NOMO-1 treated with dmso at 0.1 percent for 144 hours (cell line): ENCODE data around the gene GALR2.

ENCODE experiments used
- DNase-seq: peaks from one replicate; lab custom pipeline; 2025; ENCODE audit not compliant: unreplicated experiment; lab: John Stamatoyannopoulos, UW

Gene GALR2

DNA sequence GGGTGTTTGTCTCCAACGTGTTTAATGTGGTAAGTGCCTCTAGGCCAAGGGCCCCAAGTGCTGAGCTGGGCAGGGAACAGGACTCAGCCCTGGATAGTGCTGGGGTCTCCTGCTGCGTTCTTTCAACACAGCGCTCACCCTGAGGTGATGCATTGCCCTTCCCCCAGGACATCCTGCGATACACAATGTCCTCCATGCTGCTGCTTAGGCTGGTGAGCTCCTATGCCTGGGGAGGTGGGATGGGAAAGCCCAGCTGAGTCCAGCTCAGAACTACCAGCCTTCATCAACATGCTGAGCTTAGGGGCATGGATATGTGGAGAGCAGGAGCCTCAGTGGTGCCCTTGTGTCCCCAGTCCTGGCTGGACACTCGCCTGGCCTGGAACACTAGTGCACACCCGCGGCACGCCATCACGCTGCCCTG, 5.0 kb downstream of the GALR2 start:
- DNase-seq: no peak

DNA sequence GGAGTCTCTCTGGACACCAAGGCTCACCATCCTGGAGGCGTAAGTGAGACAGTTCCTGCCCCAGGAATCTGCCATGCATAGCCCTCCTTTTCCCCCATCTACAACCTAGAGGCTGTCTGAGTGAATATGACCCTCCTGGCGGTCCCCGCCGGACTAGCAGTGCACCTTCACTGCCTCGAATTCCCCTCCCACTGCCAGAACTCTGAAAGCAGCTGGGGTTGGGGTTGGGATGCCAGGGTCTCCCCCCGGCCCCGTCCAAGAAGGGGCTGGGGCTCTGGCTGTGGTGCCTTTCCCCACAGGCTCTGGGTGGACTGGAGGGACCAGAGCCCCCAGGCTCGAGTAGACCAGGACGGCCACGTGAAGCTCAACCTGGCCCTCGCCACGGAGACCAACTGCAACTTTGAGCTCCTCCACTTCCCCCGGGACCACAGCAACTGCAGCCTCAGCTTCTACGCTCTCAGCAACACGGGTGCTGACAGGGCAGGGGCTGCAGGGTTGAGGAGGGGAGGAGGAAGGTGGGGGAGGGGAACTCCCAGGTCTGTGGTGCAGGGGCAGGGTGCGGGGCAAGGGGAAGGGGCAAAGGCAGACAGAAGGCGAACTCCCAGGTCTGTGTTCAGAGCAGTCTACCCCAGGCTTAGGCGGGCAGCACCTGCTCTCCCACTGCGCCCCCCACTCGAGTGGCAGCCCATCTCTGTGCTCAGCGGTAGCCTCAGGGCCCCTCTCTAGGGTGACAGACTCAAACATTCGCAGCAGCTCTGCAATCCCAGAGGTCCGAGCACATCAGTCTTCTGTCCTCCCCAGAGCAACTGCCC, 5.6 kb downstream of the GALR2 start:
- no peak for DNase-seq

DNA sequence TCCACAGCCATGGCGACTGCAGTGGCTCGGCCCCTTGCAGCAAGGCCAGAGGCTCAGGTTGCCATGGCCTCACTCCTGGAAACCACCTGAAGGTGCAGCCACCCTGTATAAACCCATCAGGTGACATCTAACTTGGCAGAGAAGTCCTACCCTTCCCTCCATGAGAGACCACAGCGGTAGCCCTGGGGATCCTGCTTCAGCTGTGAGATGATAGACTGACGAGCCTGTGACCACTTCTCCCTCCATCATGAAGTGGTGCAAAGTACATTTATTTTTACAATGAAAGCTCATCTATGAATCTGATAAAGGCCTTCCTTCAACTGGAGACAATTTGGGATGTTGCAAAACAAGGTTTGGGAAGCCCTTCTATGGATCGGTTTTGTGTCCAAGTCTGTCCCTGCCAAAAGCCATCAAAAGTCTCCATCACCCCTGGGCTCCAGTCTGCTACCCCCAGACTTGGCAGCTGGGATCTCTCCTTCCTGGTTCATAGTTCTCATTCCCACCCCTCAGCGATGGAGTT, 6.2 kb downstream of the GALR2 start:
- no peak for DNase-seq

DNA sequence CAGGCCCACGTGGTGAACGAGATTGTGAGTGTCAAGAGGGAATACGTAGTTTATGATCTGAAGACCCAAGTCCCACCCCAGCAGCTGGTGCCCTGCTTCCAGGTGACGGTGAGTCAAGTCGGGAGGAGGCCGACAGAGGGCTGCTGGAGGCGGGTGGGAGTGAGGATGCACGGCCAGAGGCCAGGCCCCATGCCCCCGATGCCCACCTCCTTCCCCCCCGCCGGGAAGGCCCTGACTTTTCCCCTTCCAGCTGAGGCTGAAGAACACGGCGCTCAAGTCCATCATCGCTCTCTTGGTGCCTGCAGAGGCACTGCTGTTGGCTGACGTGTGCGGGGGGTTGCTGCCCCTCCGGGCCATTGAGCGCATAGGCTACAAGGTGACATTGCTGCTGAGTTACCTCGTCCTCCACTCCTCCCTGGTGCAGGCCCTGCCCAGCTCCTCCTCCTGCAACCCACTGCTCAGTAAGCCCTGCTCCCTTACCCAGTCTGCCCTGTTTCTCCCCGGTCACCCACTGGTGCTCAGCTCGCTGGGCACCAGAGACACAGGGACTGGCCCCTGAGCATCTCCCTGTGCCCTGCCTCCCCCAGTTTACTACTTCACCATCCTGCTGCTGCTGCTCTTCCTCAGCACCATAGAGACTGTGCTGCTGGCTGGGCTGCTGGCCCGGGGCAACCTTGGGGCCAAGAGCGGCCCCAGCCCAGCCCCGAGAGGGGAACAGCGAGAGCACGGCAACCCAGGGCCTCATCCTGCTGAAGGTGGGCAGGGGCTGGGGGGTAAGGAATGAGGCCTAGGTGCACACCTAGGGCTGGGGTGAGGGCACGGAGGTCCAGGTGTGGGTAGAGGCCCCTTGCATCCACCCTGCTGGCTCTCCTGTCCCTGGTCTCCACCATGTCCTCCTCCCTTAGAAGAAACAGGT, 7.0 kb downstream of the GALR2 start:
- DNase-seq: no peak

DNA sequence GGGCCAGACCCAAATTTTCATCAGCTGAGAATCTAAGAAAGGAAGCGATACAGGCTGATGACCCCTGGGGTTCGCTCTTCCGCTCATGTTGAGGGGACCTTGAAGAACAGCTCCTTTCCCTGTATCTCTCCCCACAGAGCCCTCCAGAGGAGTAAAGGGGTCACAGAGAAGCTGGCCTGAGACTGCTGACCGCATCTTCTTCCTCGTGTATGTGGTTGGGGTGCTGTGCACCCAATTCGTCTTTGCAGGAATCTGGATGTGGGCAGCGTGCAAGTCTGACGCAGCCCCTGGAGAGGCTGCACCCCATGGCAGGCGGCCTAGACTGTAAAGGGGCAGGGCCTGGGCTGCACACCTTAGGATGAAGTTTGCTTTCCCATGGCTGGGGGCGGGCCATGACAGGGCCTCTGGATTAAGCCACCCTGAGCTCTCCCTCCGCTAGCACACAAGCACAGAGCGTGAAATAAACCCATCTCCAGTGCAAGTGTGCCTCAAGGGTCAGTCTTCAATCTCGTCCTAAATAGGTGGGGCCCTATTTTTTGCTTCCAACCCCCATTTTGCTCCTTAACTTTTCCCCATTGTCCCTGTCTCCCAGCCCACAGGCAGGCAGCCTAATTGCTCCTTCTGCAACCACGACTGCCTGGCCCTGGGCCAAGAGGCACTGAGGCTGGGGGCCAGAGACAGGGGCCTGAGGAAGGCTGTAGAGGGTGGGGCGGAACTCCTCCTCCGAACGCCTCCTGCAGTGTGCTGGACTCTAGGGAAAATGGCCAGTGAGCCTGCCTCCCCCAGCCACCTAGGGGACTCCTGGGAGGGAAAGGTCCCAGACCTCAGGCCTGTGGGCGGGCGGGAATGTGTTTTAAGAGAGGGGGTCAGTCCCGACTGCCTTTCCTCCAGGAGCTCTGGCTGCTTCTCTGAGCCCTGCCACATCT, 8.0 kb downstream of the GALR2 start:
- DNase-seq: no peak

DNA sequence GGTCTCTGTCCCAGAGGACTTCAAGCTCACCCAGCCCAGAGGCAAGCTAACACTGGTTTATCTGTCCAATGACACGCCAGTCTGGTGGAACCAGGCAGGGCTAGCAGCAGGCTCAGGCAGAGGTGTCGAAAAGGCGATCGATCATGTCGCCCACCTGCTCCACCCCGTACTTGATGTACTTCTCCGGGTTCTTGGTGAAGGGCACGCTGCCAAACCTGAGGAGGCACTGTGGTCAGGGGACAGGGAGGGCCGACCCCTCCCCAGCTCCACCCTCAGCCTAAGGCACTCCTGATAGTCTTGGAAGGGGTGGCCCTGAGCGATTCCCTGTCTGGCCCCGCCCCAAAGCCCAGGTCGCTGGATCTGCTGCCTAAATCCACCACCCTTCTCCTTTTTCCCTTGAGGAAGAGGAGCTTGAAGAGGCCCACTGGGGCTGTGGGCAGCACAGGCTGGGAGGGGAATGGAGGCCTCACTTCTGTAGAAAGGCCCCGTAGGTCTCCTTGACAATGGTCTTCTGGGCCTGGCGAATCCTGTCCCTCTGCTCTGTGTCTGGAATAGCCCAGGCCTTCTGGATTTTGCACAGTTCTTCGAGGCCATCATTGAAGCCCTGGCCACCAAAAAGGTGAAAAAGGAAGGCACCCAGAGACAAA, 9.1 kb downstream of the GALR2 start:
- DNase-seq: no peak

DNA sequence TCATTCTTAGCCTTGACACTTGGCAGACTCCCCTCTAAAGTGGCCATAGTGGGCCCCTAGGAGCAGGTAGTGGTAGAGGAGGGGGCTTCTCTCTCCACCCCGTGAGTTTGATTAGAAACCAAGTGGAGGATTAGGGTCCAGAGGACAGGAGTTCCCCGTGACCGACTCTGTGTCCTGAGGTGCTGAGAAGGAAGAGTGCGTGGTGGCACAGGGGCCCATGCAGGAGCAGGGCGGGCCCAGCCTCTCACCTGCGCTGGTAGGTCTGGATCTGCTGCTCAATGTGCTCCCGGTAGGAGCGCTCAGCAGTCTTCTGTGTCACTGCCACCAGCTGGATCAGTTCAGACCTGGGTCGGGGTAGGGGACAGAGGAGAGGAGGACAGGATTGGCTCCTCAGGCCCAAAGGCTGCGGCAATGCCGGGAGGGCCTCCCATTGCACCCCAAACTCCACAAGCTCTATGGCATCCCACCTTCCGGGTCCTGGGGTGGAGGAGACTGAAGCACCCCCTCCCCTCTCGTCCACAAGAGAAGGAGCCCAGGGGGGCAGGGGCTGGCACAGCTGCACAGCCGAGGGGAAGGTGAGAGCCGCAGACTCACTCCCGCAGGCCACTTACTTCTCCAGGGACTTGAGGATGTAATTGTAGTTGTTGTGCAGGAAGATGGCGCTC, 10.6 kb downstream of the GALR2 start:
- DNase-seq: no peak

DNA sequence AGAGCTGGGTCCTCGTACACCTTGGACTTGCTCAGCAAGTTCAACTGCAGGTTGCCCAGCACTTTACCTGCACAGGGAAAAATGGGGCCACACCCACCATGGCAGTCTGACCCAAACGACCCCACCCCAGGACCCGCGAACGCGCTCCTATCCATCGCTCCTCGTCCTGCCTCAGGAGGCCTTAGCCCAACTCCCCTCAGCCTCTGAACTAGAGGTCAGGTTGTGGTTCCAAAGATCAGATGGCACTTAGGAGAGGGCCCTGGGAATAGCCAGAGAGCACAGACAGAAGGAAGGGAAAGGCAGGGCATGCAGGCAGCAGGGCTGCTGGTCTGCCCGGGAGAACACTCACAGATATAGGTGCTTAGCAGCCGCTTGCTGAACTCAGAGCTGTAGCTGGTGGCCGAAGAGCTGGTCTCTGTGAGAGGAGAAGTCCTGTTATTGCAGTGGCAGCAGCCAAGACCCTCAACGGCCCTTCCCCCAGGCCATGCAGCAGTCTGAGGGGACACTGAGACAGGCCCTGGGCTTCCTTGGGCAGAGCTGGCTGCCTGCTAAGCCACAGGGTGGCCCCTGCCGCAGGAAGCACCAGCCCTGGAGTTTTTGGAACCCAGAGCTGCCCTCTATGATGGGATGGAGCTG, 11.3 kb downstream of the GALR2 start:
- no peak for DNase-seq

DNA sequence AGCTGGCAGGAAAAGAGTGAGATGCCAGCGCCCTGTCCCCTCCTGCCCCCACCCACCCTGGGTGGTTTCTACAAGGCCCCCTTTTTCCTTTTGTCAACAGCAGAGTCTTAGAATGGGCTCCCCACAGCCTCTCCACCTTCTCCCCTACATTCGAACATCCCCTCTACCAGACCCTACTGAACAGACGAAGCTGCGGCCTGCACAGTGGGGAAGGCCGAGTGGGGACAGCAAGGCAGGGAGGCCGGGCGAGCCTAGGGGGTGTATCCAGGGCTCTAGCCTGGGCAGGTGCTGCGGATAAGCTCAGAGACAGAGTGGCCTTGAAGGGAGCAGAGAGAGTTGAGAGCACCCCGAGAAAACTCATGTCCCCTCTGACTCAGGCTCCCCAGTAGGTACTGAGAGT, 11.8 kb downstream of the GALR2 start:
- no peak for DNase-seq

DNA sequence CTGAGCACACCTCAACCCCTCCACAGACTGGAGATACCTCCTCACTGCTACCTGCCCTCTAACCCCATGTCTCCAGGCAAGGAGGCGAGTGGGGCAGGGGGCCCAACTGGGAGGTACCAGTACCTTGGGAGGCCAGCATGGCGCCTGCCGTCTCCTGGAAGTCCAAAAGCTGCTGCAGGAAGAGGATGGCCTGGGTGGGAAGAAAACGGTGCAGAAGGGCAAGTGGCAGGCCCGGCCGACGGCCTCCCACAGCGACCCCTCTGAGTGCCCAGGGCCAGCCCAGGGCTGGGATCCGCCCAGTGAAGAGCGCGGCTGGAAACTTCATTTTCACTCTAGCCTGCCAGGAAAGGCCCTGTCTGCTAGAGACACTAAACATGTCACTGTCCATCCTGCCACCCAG, 12.9 kb downstream of the GALR2 start:
- no peak for DNase-seq

DNA sequence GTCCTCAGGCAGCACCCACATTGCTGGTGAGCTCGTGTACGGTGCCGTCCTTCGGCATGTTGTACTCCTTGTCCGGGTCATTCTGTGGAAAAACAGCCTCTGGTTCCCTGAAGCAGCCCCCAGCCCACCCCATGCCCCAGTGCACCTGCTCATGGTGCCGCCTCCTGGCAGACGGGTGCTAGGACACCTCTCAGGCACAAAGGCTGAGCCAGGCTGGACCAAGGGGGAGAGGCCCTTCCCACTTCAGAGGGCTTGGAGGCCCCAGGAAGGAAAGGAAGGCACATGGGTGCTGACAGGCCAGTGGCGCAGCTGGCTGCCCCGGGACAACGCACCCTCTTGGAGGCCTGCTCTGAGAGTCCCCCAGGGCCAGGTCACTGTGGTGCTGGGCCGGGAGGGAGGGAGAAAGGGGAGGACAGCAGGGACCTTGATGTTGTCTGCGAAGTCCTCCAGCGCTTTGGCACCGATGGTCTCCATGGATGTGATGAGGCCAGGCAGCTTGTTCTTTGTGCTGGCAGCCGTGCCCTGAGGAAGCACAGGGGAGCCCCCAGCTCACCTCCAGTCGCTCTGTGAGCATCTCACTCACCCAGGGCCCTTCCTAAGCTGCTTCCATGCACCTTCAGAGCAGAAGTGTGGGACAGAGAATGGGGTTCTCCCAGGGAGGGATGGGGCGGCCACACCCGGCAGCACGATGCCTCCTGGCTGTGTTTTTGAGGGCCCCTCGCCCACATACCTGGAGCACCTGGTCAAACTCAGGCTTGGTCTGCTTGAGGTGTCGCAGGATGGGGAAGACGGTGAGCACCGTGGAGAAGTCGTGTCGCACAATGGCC, 13.7 kb downstream of the GALR2 start:
- DNase-seq: no peak

DNA sequence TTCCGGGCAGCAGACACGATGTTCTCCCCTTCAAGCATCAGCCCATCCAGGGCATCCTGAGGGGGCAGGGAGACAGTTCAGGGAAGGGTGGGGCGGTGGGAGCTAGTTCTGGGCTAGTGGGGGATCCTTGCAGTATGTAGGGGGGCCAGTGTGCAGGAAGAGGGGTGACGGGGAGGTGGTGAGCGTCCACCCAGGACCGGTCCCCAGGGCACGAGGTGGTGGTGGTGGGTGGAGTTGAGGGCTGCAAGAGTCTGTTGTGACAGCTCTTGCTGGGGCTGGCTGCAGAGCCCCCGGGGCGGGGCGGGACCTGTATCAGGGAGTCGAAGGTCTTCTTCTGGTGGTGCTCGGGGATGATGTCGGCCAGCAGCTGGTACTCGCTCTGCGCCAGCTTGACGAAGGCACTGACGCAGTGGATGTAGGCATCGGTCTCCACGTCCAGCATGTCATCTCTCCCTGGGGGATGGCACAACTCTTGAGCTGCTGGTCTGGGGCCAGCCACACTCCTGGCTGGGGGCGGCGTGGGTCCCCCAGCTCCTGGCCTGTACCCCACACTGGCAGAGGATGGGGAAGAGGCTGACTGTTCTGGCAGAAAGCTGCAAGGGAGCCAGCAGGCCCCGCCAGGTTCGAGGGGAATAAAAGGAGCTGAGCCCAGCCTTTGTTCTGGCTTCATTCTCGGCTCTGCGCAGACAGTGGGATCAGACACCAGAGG, 14.4 kb downstream of the GALR2 start:
- DNase-seq: no peak

DNA sequence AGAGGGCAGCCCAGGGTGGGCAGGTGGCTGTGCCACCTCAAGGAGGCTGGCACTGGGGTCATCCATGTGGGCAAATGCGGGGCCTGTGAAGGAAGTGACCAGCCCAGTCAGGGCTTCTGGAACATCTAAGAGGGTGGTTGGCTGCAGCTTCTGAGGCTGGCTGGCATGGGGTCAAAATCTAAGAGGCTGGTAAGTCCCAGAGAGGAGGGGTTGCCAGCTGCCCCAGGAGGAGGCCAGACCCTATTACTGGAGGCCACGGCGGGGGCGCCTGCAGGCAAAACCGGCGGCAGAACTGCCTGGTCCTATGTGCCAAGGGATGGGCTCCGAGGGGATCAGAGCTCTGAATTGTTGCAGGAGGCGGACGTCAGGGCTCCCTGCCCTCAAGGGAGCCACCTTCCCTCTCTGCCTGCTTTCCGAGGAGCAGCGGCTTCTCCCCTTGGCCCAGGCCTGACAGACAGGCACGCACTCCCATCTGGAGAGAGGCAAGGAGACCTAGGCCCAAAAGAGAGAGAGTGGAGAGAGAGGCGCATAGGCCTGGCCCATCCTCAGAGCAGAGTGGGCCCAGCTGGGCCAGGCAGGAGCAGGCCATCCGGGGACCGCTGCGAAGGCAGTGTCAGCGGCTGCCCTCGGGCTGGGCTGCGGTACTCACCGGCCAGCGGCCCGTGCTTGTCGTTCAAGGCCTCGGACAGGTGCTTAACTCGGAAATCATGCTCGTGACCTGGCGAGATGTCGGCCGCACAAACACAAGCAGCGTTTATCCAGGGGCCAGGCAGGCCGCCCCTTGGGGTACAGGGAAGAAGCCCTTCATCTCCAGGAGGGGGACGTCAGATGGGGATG, 15.3 kb downstream of the GALR2 start:
- no peak for DNase-seq

DNA sequence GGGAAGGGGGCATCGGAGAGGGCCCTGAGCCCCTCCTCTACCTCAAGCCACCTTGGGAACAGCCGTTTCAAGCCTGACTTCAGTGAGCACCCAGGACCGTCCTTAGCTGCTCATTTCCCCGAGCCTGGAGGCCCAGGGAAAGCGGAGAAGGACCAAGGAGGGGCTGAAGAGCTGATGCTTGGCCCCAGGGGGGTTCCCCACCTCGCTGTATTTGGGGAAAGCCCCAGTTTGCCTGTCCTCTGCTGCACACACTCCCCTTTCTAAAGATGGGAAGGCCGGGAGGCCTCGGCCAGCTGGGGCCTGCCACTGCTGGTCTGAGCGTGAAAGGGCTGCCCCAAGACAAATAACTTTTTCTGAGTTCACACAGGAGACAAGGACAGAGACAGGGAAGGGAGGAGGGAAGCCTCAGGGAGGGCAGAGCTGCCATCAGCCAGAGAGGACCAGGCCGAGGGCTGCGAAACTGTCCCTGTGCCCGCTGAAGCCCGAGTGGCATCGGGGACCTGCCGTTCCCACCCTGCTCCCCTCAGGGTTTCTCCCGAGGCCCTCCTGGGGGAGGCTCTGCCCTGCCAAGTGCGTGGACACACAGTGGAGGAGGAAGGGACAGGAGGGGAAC, 16.0 kb downstream of the GALR2 start:
- no peak for DNase-seq

DNA sequence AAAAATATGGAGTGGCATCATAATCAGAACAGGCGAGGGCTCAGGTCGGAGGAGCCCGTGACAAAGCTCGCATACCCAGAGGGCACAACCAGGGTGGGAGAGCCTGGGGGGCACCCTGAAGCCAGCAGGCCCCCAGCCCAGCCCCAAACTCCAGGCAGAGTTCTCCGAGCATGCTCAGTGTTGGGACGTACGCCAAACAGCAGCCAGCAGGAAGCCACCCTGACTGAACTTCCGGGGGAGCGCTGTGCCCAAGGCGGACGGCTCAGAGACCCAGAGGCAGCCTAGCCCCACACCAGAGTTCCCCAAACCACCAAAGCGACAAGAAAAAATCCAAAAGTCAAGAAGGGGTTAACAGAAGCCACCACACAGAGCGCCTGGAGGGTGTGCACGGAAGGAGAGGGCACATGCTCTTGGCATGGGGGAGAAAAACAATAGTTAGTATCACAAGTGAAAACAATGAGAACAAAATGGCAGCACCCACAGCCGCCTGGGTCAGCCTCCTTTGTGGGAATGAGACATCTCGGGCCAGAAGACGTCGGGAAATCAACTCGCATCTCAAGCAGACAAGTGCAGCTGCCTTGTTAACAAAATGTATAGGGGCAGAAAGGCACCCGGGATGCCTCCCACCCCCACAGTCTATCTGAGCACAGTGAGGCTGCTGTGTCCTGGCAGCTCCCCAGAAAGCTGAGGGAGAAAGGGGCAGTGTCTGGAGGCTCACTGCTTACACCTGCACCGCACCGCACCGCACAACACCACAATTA, 17.1 kb downstream of the GALR2 start:
- DNase-seq: no peak
